ENCODE data around the gene FNDC8. TPM values are rescaled to one million over a fixed set of nuclear protein-coding genes. Genes with fewer than 3 reads are reported as not detected.
A peak's percentile ranks its signal among the peaks of the same experiment; 100 is the strongest.

The FNDC8 gene
- total RNA-seq, 1 experiment from 2014 or later = not detected

- H3K4me3 ChIP-seq = no peak overlapping the region
- no peak overlapping the region for H2AFZ ChIP-seq
- H3K27me3 ChIP-seq (ENCODE audit: insufficient read depth, low read depth) = no peaks in the 10 kb centered on the region
- peak overlapping the region; percentile 59; the same call in 1 of the 2 replicates for H3K27ac ChIP-seq
- ChIA-PET POLR2A (ENCODE audit: unreplicated experiment) (interaction anchor here (0.6 kb wide), 1 partner anchor 17 kb away, joined by 6 read pairs; no protein-coding TSS in a partner anchor), CTCF (no interaction called here)
- H3K79me2 ChIP-seq (ENCODE audit: low read depth) = peaks cover 75% of the 10 kb centered on the region
- no TSS peak for BruUV-seq (replicated peaks)
- H3K4me1 ChIP-seq (replicated peaks; ENCODE audit: insufficient read depth) = peaks cover 86% of the 10 kb centered on the region
- TF ChIP-seq, protein P1, sequence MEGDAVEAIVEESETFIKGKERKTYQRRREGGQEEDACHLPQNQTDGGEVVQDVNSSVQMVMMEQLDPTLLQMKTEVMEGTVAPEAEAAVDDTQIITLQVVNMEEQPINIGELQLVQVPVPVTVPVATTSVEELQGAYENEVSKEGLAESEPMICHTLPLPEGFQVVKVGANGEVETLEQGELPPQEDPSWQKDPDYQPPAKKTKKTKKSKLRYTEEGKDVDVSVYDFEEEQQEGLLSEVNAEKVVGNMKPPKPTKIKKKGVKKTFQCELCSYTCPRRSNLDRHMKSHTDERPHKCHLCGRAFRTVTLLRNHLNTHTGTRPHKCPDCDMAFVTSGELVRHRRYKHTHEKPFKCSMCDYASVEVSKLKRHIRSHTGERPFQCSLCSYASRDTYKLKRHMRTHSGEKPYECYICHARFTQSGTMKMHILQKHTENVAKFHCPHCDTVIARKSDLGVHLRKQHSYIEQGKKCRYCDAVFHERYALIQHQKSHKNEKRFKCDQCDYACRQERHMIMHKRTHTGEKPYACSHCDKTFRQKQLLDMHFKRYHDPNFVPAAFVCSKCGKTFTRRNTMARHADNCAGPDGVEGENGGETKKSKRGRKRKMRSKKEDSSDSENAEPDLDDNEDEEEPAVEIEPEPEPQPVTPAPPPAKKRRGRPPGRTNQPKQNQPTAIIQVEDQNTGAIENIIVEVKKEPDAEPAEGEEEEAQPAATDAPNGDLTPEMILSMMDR (conservative IDR thresholded peaks at IDR 0.05) = no peak
- TF ChIP-seq EZH2 (IDR thresholded peaks at IDR 0.05; ENCODE audit: low read depth) = no peak
- H4K20me1 ChIP-seq (ENCODE audit: insufficient read depth) = no peaks in the 10 kb centered on the region
- intact Hi-C loops (cut with micrococcal nuclease; ENCODE audit: unreplicated experiment) = no loop called here
- peak overlapping the region; percentile 65; the same call in 1 of the 2 replicates for H3K4me2 ChIP-seq
- H3K9me2 ChIP-seq (ENCODE audit: insufficient read depth) = no peaks in the 10 kb centered on the region
- DNase-seq = no peak
- H3K9me3 ChIP-seq (ENCODE audit: insufficient read depth, low read depth) = no peaks in the 10 kb centered on the region
- peaks cover 51% of the 10 kb centered on the region for H3F3A ChIP-seq (ENCODE audit: insufficient read depth, low read depth)
- no peaks in the 10 kb centered on the region for H3K36me3 ChIP-seq (ENCODE audit: low read depth)
Measured at GRCh38 chr17:35083071-35083470, 38.3 kb upstream of the FNDC8 start.

DNA sequence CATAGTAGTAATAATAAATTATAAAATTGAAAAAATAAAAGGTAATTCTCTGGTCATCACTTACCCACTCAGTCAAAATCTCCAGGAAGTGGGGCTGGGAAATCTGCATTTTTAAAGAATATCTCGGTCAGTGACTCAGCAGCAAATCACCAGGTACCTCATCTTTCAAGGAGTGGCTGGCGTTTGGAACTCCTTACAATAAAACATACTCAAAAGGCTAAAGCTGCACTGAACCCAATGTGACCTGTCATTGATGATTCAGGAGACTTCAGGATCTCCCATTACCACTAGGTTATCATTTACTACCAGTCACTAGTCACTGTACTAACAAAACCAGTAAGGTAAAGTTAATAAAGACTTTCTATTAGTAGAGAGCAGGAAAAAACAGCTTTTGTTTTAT is 36.4 kb upstream of the FNDC8 start:
- H3K9me2 ChIP-seq (ENCODE audit: insufficient read depth) = no peaks in the 10 kb centered on the region
- H4K20me1 ChIP-seq (ENCODE audit: insufficient read depth) = no peaks in the 10 kb centered on the region
- H3K4me2 ChIP-seq = peak overlapping the region; percentile 89
- H3F3A ChIP-seq (ENCODE audit: insufficient read depth, low read depth) = peaks cover 42% of the 10 kb centered on the region
- BruUV-seq (replicated peaks) = no TSS peak
- peaks cover 72% of the 10 kb centered on the region for H3K79me2 ChIP-seq (ENCODE audit: low read depth)
- H2AFZ ChIP-seq = no peak overlapping the region
- intact Hi-C loops (cut with micrococcal nuclease; ENCODE audit: unreplicated experiment) = loop anchor here (5.0 kb wide), 3 partner anchors 63 to 157 kb away; partner anchors contain the start of genes LIG3 and SLFN5
- peak; percentile 35 to 94 for DNase-seq
- CTCF ChIA-PET = interaction anchor here (0.5 to 0.6 kb wide), 2 partner anchors 30 to 365 kb away, joined by 3 to 6 read pairs; no protein-coding TSS in a partner anchor
- POLR2A ChIA-PET (ENCODE audit: unreplicated experiment) = interaction anchor here (0.6 kb wide), 2 partner anchors 23 to 177 kb away, joined by 3 to 4 read pairs; no protein-coding TSS in a partner anchor
- H3K27me3 ChIP-seq (ENCODE audit: insufficient read depth, low read depth) = no peaks in the 10 kb centered on the region
- no peaks in the 10 kb centered on the region for H3K9me3 ChIP-seq (ENCODE audit: insufficient read depth, low read depth)
- no peaks in the 10 kb centered on the region for H3K36me3 ChIP-seq (ENCODE audit: low read depth)
- peak overlapping the region; percentile 78 for H3K27ac ChIP-seq
- peaks cover 78% of the 10 kb centered on the region for H3K4me1 ChIP-seq (replicated peaks; ENCODE audit: insufficient read depth)
- peak overlapping the region; percentile 1; the same call in 1 of the 2 replicates for H3K4me3 ChIP-seq
- TF ChIP-seq, protein P1 (conservative IDR thresholded peaks at IDR 0.05) = no peak
- no peak for TF ChIP-seq EZH2 (IDR thresholded peaks at IDR 0.05; ENCODE audit: low read depth)

- H2AFZ ChIP-seq = no peak overlapping the region
- no peaks in the 10 kb centered on the region for H3K36me3 ChIP-seq (ENCODE audit: low read depth)
- peaks cover 39% of the 10 kb centered on the region for H3F3A ChIP-seq (ENCODE audit: insufficient read depth, low read depth)
- CTCF ChIA-PET = no interaction called here
- peaks cover 67% of the 10 kb centered on the region for H3K4me1 ChIP-seq (replicated peaks; ENCODE audit: insufficient read depth)
- TF ChIP-seq EZH2 (IDR thresholded peaks at IDR 0.05; ENCODE audit: low read depth) = no peak
- TF ChIP-seq, protein P1 (conservative IDR thresholded peaks at IDR 0.05) = no peak
- POLR2A ChIA-PET (ENCODE audit: unreplicated experiment) = no interaction called here
- no peak overlapping the region for H3K4me3 ChIP-seq
- H3K79me2 ChIP-seq (ENCODE audit: low read depth) = peaks cover 60% of the 10 kb centered on the region
- no peaks in the 10 kb centered on the region for H3K27me3 ChIP-seq (ENCODE audit: insufficient read depth, low read depth)
- no peaks in the 10 kb centered on the region for H4K20me1 ChIP-seq (ENCODE audit: insufficient read depth)
- H3K27ac ChIP-seq = peak overlapping the region; percentile 78
- no peaks in the 10 kb centered on the region for H3K9me2 ChIP-seq (ENCODE audit: insufficient read depth)
- intact Hi-C loops (cut with micrococcal nuclease; ENCODE audit: unreplicated experiment) = loop anchor here (5.0 kb wide), 3 partner anchors 64 to 156 kb away; partner anchors contain the start of genes LIG3 and SLFN5
- peak overlapping the region; percentile 89 for H3K4me2 ChIP-seq
- no peaks in the 10 kb centered on the region for H3K9me3 ChIP-seq (ENCODE audit: insufficient read depth, low read depth)
- DNase-seq = no peak
- no TSS peak for BruUV-seq (replicated peaks)
Measured at GRCh38 chr17:35086164-35086563, 35.3 kb upstream of the FNDC8 start.
